Amygdala (tissue), 56 donors: ENCODE data around the gene AGRP.

ENCODE experiments used
- DNase-seq, 56 donors: peaks; one replicate each; lab custom pipeline; 2025; lab: John Stamatoyannopoulos, UW

AGRP gene

DNA sequence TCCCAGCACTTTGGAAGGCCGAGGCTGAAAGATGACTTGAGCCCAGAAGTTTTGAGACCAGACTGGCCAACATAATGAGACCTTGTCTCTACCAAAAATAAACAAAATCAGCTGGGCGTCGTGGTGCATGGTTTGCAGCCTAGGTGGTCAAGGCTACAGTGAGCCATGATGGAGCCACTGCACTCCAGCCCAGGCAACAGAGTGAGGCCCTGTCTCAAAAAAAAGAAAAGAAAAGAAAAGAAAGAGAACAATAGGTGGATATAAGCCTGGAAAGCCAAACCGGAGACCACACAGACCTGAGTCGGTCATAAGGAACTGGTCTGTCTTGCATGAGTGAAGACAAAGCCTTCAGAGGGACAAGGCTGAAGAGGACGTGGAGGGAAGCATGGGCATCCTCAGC is 16.8 kb downstream of the AGRP start:
- no peak for DNase-seq

DNA sequence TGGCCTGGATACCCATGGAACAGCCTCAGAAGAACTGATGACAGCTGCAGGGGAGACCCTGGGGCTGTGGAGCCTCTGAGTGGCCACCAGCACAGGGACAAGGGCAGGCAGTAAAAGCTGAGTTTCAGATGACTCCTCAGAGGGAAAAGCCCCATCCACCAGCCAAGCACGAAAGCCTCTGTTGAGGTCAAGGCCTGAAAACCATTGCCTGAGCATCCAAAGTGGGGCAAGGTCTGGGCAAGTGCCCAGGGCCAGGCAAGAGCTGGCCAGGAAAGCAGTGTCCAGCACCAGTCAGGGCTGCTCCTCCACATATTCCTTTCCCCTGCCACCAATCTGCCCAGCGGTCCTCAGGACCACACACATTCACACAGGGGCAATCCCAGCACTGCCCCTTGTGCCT is 18.8 kb downstream of the AGRP start:
- DNase-seq, result peak in 21 of 56 donors; percentile 15 to 71 (median 36)

DNA sequence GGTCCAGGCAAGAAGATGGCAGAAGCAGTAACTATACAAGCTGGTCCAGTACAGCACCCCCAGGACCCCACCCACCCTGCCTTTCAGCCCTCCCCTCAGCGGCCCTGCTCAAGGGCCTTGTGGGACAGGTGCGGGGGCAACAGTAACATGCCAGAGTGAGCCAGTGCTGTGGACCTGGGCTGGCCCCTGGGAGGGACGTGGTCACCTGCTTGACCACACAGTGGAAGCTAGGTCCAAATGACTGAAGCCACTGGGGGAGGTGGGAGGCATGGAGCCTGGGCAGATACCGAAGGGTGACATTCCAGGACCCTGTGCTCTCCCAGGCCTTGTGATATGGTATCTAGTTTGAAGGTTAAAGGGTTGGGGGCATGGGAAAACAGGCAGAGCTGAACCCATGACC is 19.7 kb downstream of the AGRP start:
- no peak for DNase-seq

DNA sequence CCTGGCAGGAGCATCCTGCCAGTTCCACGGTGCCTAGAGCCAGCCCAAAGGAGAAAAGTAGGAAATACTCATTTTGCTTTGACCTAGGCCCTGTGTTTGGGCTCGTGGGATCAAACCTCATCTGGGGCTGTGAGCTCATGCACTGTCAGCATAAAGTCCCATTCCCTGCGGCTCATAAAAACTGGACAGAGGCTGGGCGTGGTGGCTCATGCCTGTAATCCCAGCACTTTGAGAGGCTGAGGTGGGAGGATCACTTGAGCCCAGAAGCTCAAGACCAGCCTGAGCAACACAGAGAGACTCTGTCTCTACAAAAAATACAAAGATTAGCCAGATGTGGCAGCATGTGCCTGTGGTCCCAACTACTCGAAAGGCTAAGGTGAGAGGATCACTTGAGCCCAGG is 20.3 kb downstream of the AGRP start:
- no peak for DNase-seq

DNA sequence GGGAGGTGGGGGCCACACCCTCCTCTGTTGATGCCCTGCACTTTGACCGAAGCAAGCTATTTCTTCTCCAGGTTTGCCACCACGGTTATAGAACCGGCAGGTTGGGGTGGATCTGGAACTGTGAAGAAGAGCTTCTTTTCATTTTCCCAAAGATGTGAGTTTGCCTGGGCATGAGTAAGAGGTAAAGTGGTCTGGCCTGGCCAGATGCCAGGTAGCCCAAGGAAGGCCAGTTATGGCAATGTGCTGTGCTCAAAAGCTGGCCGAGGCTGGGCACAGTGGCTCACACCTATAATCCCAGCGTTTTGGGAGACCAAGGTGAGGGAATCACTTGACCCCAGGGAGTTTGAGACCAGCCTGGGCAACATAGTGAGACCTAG is 21.1 kb downstream of the AGRP start:
- no peak for DNase-seq

DNA sequence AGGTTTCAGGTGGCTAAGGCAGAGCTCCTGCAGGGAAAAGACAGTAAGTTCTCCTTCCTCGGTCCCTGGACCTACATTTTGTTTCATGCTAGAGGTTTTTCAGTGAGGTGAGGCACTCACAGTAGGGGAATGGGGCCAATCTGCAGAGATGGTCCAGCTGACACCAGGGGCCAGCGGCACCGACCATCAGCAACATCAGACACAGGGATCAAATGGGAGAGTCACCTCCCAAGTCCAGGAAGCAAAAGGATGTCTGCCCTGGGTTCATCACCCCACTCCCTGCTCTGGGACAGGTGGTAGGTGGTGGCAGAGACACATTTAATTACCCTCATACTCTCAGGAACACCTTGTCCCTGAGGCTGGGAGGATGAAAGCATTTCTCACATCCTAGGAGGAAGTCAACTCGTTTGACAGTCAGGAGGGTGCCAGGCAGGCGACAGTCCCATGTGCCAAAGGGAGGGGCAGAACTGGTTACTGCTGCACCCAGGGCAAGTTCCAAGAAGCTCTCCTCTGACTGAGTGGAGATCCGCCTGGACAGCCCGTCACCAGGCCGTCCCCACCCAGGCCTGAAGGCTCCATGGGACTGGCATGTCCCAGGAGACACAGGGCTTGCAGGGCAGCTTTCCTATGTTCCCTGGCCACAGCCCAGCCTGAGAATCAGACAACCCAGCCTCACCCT is 21.6 kb downstream of the AGRP start:
- no peak for DNase-seq

DNA sequence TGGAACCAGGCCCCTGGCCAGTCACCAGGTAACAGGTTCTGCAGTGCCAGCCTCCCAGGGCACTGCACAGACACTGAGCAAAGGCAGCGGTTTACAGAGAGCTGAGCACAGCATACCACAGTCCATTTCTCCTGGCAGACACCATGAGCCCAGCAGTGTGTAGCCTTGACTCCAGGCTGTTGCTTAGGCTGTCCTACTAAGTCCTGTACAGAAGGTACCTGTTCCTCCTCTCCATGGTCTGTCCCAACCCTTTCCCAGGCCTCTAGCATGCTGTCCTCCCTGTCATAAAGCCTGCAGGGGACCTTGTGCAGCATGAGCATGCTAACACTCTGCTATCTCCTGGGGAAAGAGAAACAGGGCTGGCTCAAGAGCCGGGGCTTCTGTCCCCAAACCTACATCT is 22.4 kb downstream of the AGRP start:
- DNase-seq, result no peak

DNA sequence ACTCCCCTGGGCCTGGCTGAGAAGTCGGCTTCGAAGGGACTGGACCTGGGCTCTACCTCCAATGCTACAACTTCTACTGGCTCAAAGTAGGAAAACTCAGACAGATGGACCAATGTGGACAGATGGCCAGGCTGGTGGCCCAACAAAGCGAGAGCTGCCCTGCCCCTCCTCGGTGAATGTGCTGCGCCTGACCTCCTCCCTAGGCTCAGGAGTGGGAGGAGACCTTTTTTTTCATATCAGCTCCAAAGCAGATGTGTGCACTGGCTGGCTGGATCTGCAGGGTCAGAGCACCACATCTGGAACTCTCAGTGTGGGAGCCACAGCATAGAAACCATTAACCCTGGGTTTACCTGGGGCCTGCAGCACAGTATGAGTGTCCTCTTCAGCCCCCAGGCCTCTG is 23.2 kb downstream of the AGRP start:
- DNase-seq, result no peak

DNA sequence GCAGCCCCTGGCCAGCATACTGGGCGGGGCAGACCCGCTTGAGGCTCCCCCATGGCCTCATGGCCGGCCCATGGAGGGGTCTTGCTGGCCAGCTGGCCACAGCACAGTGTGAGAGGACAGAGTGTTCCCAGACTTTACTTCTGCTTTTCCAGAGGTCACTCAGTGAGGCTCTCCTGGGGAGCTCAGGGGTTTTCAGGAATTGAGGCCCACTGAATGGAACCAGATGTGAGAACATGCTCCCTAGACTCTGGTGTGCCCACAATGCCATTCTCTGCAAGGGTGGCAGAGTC is 23.5 kb downstream of the AGRP start:
- peak in 2 of 56 donors; percentile 38 to 44 for DNase-seq

DNA sequence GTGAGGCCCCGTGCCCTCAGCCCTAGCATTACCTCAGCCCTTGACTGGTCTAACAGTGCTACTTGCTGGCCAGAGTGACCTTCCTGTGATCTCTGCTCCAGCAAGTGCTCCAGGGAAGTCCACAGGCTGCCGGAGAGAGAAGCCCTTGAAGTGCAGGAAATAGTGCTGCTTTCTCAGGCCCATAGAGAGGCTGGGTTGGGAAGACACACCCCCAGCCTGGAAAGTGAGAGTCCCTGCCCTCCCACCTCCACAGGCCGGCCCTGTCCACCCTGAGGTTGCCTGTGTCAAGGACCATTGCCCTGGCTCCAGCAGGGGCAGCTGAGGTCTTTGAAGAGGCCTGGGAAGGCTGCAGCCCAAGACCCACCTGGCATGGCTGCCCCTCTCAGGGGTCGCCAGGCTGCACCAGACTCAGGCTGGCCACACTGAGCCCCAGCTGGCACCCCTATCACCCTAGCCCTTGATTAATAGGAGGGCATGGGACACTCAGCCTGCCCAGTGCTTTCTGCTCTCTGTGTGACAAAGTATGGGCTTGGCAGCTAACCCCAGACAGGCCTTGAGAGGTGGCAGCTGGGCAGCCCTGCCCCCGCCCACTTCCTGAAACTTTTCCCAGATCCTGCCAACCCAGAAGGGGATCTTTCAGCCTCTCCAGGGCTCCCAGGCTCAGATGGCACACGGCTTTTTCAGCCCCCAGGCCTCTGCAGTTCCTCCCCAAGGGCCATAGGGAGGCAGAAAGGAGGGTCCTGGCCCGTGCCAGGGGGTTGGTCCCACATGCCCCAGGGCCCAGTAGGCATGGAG is 24.1 kb downstream of the AGRP start:
- DNase-seq, result peak in 17 of 56 donors; percentile 13 to 46 (median 35)

DNA sequence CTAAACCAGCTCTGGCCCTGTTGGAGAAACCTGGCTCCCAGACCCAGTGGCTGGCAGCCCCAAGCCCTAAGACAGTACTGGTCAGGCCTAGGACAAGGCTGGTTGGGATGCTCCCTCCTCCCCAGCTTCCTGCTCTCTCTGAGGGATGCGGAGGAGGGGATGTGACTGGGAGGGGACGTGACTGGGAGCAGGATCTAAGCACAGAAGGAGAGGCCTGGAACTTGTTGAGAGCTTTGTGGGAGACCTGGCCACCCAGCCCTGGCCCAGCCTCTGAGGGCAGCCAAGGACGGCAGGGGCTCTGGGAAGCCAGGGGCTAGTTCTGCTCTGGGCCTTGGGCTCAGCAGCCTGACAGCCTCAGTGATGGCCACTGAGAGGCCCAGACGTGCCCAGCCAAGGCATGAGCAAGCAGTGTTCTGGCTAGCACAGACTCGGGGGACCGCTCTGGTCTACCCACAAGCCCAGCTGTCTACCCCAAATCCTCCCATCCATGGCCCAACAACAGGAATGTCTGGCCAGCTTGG is 25.2 kb downstream of the AGRP start:
- no peak for DNase-seq

DNA sequence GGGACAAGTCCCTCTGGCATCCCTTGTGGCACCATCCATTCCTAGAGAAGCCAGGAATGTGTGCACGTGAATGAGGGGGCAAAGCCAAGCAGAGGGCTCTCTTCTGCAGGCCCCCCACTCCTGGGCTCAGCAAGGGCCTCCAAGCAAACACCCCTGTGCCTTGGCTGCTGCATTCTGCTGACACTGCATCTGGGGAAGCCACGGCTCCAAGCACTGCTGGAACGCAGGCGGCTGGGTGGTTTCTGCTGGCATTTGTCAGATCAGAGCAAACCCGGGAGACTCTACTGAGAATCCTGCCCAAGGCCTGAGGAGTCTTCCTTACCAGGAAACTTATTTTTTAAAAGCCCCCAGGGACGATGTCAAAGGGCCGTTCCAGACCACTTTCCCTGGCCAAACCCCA is 25.7 kb downstream of the AGRP start:
- no peak for DNase-seq

DNA sequence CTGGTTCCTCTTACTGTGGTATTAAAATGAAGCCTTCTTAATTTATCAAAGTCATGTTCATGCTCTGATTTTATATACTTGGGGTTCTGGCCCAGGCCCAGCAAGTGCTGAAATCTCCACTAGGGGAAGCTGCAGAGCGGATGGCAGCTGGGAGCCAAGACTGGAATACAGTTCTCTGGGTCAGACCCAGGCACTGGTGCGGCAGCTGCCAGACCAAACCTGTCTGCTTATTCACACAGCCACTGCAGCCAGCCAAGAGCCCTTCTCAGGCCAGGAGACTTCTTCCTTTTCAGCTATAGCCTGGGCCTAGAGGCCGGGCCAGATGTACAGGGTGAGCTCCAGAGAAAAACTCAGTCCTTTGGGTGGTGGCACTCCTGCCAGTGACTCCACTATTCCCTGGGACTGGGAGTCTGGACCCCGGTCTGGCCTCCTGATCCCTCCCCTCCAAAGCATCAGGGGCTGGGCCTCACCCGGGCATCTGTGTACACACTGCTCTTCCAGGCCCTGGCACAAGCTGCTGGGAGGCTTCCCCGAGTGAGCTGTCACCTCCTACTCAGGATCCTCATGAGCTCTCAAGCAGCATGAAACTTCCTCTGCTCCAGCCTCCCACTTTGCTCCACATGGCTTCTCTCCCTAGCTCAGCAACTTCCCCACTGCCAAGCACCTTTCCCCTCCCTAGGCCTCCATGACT is 26.8 kb downstream of the AGRP start:
- DNase-seq, result peak in 14 of 56 donors; percentile 9 to 48 (median 33)

DNA sequence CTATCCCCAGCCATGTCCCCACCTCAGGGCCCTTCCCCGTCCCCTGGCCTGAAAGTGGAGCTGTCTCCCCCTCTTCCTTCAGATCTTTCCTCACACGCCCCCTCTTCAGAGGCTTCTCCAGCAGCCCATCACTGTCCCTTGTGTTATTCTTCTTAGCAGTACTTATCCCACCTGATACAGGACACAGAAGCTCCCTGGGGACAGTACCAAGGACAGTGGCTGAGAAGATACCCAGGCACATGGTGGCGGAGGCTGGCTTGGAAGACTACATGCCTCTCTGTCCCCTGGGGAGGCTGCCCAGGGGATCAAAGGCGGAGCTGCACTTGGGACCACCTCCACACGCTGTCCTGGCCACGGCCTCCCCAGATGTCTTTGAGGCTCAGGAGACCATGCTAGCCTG is 28.5 kb downstream of the AGRP start:
- no peak for DNase-seq

DNA sequence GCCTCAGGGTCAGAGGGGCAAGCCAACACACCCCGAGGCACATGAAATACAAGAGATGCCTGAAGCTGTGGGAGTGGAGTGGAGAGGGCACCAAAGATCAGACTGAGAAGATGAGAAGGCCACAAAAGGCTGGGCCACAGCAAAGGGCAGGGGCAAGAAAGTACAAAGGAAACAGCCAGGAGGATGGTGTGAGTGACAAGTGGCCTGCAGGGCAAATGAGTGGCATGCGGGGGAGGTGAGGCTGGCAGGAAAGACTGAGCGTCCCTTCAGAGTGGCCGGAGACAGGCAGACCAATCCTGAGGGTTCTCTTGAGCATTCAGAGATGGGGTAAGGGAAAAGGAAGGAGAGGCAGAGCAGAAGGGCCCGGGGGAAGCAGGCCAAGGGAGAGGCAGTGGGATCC is 29.2 kb downstream of the AGRP start:
- DNase-seq, result no peak

DNA sequence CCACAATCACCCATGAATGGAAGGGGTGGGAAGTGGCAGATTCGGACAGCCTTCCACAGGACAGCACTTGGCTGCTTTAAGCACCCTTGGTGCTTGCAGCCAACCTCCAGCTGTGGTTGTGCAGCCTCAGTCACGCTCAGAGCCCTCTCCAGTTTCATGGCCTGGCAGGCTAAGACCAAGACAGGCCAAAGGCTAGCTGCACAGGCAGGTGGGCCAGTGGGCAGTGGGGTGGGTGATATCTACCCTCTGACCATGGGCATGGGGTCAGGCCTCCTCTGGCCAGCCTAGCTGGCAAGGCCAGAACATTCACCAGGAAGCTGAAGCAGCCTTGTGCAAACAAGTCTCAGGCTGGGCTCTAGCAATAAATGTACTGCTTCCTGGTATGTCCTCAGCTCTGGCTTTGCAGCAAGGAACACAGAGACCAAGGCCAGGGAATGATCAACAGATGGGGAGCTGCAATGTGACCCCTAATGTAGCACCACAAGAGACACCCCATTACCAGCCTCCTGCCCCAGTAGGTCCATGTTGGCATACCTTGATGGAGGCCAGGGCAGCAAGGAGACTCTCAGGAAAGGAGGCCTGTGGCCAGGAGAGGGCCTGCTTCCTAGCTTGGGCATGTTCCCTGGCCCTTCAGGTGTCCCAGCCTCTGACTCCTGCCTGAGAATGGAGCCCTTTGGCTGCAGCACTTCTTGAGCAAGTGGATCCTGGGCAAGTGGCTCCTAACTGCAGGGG is 31.5 kb downstream of the AGRP start:
- no peak for DNase-seq

DNA sequence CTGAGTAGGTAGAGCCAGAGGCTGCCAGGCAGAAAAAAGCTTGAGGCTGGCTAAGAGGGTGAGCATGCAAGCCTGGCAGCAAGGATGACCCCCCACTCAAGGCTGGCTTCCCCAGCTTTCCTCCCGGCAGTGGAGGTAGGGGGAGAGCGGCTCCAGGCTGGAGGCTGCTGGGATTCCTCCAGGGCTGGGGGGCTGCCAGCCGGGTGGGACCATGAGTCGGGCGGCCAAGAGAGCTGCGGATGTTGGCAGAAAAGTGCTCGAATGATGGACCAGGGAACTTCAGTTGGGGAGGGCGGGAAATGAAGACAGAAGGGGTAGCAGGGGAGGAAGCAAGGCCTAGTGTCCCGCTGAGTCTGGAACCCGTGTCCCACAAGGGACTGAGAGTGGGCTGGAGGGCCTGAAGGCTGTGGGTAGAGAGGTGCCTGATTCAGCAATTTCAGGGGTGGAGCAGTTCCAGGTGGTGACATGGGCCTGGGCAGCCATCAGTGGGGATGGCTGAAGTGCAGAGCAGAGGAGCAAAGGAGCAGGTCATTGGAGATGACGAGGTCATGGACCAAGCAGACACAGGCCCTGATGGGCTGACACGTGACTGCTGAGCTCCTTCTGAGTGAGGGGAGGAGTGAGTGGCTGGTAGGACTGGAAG is 32.2 kb downstream of the AGRP start:
- DNase-seq, result peak in 11 of 56 donors; percentile 9 to 41 (median 18)

DNA sequence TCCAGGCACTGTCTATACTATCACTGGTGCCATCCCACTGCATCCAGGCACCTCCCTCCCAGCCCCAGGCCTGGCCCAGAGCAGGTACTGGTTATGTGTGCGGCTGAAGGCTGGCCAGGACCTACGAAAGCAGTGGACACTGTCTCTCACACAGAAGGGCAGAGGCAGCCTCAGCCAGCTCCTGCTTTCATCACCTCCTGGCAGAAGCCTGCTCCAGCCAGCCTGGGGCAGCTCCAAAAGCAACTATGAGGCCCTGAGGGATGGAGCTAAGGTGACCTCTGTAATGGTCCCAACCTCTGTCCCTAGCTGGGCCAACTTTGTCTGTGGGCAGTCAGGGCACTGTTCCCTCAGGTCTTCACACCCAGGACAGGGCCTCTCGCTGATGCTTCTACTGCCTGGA is 33.6 kb downstream of the AGRP start:
- DNase-seq, result no peak

DNA sequence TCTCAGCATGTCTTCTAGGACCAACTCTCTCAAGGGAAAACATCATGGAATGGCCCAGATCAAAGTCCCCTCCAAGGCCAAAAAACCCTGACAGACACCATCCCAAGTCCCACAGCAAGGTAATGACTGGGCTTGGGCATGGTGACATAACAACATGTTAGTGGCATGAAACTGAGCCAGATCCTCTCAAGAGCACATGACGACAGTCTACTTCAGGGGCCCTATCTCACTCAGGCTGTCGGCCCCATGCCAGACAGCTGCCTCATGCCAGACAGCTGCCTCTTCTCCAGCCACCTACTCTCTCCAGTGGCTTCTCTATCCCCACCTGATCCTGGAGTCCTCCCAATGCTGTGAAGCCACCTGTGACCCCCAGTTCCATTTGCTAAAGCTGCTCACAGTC is 34.0 kb downstream of the AGRP start:
- DNase-seq, result no peak

DNA sequence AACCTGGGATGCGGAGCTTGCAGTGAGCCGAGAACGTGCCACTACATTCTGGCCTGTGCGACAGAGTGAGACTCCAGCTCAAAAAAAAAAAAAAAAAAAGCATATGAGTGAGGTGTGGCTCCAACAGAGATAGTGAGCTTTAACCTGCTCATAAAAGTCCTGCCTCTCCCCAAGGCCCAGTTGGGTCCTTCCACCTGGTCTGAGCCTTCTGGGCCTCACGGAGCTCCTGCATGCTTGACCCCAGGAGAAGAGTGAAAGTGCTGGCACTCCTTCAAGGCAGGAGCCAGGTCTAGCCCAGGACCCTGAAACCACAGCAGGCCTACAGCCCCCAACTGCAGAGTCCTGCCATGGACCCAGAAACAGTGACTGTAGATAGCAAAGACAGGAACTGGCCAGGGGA is 34.8 kb downstream of the AGRP start:
- DNase-seq, result no peak
